CD4-positive, alpha-beta memory T cell (primary cell): ENCODE data around the gene FNDC3B. TPM values are rescaled to one million over a fixed set of nuclear protein-coding genes. Genes with fewer than 3 reads are reported as not detected.
A peak's percentile ranks its signal among the peaks of the same experiment; 100 is the strongest.

Source experiments
- CTCF ChIA-PET: fragments of 350-600 bp; sonication (Branson Sonifier 250); formaldehyde crosslinking; loops from one replicate; lab custom pipeline; 2021; ENCODE audit warnings: inconsistent platforms; ENCODE audit not compliant: partially characterized antibody; lab: Charles Lee
- POLR2A ChIA-PET: fragments of 350-600 bp; sonication (Branson Sonifier 250); formaldehyde crosslinking; loops from one replicate; lab custom pipeline; 2021; ENCODE audit not compliant: partially characterized antibody; lab: Charles Lee
- DNase-seq, 5 donors: peaks; one replicate each; pipeline versions ENCODE4 v3.0.0 to v3.0.0-alpha.2; 2020 to 2022; ENCODE audit warnings: mixed read lengths in 1 of 5
- H3K27ac ChIP-seq: one replicate; pipeline ENCODE4 v1.7.0; 2013; ENCODE audit warnings: low read depth, low read length
- H3K27me3 ChIP-seq: 2 replicates; pipeline ENCODE4 v1.7.0; 2013; ENCODE audit warnings: mild to moderate bottlenecking, low read length, moderate library complexity; ENCODE audit not compliant: insufficient read depth
- H3K36me3 ChIP-seq: 2 replicates; pipeline ENCODE4 v1.7.0; 2013; ENCODE audit warnings: mild to moderate bottlenecking, low read length, moderate library complexity; ENCODE audit not compliant: insufficient read depth
- H3K4me1 ChIP-seq: 2 replicates; pipeline ENCODE4 v1.7.0; 2013; ENCODE audit warnings: mild to moderate bottlenecking, low read length, moderate library complexity; ENCODE audit not compliant: insufficient read depth
- H3K4me3 ChIP-seq, 2 donors: one replicate each; pipeline ENCODE4 v1.7.0; 2013; ENCODE audit warnings: low read length in 2 of 2, mild to moderate bottlenecking in 1 of 2
- H3K9me3 ChIP-seq, 2 donors: one replicate each; pipeline ENCODE4 v1.7.0; 2013; ENCODE audit warnings: low read length in 2 of 2, control low read depth in 1 of 2; ENCODE audit not compliant: control insufficient read depth in 1 of 2
- H3K27ac Mint-ChIP-seq, 7 donors: one replicate each; pipeline ENCODE4 v1.8.0; 2020 to 2021; ENCODE audit warnings: mixed read lengths in 7 of 7, mild to moderate bottlenecking in 6 of 7, inconsistent platforms in 3 of 7, moderate library complexity in 3 of 7
- H3K27me3 Mint-ChIP-seq, 2 donors: one replicate each; pipeline ENCODE4 v1.8.0; 2020 to 2021; ENCODE audit warnings: mixed read lengths in 2 of 2
- H3K36me3 Mint-ChIP-seq, 2 donors: one replicate each; pipeline ENCODE4 v1.8.0; 2020 to 2021; ENCODE audit warnings: mixed read lengths in 2 of 2, inconsistent platforms in 1 of 2, mild to moderate bottlenecking in 1 of 2
- H3K4me1 Mint-ChIP-seq, 4 donors: one replicate each; pipeline ENCODE4 v1.8.0; 2020 to 2021; ENCODE audit warnings: mixed read lengths in 4 of 4, mild to moderate bottlenecking in 1 of 4
- H3K4me3 Mint-ChIP-seq, 8 donors: one replicate each; pipeline ENCODE4 v1.8.0; 2020 to 2021; ENCODE audit warnings: mixed read lengths in 8 of 8, mild to moderate bottlenecking in 7 of 8, moderate library complexity in 6 of 8, inconsistent platforms in 3 of 8
- H3K9me3 Mint-ChIP-seq, 8 donors: one replicate each; pipeline ENCODE4 v1.8.0; 2020 to 2021; ENCODE audit warnings: mixed read lengths in 8 of 8, mild to moderate bottlenecking in 5 of 8, inconsistent platforms in 3 of 8, moderate library complexity in 1 of 8
- intact Hi-C: fragments of 100-400 bp; cut with micrococcal nuclease; formaldehyde crosslinking; loops from one replicate; pipeline ENCODE4 v1.15.1; 2023
- polyA plus RNA-seq, 2 donors: library from polyadenylated mRNA; unstranded; fragments of 300-500 nt; fragmentation: Illumina TruSeq; gene quantifications; one replicate each; pipeline ENCODE4 v1.2.3, GENCODE V29; 2021
- total RNA-seq, 2 experiments: library from RNA; stranded (reverse); gene quantifications; one replicate each; pipeline ENCODE4 v1.2.3, GENCODE V29; 2021

Gene FNDC3B
- total and polyA plus RNA-seq, 4 experiments from 2014 or later, result 10.9 to 18.2 (median 14.8) TPM

- Histone ChIP-seq H3K9me3 (no peaks in the 10 kb centered on the region), H3K27me3 (no peaks in the 10 kb centered on the region), H3K4me1 (peaks cover 26% of the 10 kb centered on the region), H3K36me3 (no peaks in the 10 kb centered on the region), H3K4me3 (no peak overlapping the region), H3K27ac (no peak overlapping the region)
- ChIA-PET CTCF (interaction anchor here (0.5 to 1.9 kb wide), 5 partner anchors 9 to 296 kb away, joined by 3 to 8 read pairs (median 5); no protein-coding TSS in a partner anchor), POLR2A (interaction anchor here (1.2 kb wide), 1 partner anchor 63 kb away, joined by 6 read pairs; no protein-coding TSS in a partner anchor)
- peaks cover 3 to 6% of the 10 kb centered on the region in 2 donors for H3K36me3 Mint-ChIP-seq
- peaks cover 21 to 61% (median 39%) of the 10 kb centered on the region in 4 donors for H3K4me1 Mint-ChIP-seq
- H3K27me3 Mint-ChIP-seq, result no peaks in the 10 kb centered on the region
- H3K27ac Mint-ChIP-seq, result peak overlapping the region in 3 of 7 donors; percentile 1 to 78 (median 57)
- no peaks in the 10 kb centered on the region for H3K9me3 Mint-ChIP-seq
- intact Hi-C loops, result loop anchor here (1.0 kb wide), 1 partner anchor 56 kb away; no protein-coding TSS in a partner anchor
- no peak for DNase-seq
- peak overlapping the region in 1 of 8 donors; percentile 59 for H3K4me3 Mint-ChIP-seq
Observed at GRCh38 chr3:172044833-172045585, 5.6 kb downstream of the FNDC3B start.

- intact Hi-C loops, result no loop called here
- ChIA-PET CTCF (interaction anchor here (1.9 kb wide), 1 partner anchor 11 kb away, joined by 8 read pairs; no protein-coding TSS in a partner anchor), POLR2A (no interaction called here)
- Histone ChIP-seq H3K4me3 (no peak overlapping the region), H3K4me1 (peaks cover 19% of the 10 kb centered on the region), H3K9me3 (no peaks in the 10 kb centered on the region), H3K27ac (no peak overlapping the region), H3K36me3 (no peaks in the 10 kb centered on the region), H3K27me3 (no peaks in the 10 kb centered on the region)
- Mint-ChIP-seq H3K27ac (peak overlapping the region in 3 of 7 donors; percentile 0 to 34 (median 20)), H3K4me1 (peaks cover 20 to 57% (median 35%) of the 10 kb centered on the region in 4 donors), H3K27me3 (no peaks in the 10 kb centered on the region), H3K36me3 (peaks cover 4 to 11% of the 10 kb centered on the region in 2 donors), H3K4me3 (peak overlapping the region in 2 of 8 donors; percentile 0 to 53), H3K9me3 (no peaks in the 10 kb centered on the region)
- DNase-seq, result no peak
Observed at GRCh38 chr3:172046268-172046915, 7.0 kb downstream of the FNDC3B start.

GRCh38 chr3:172047567-172048115 lies 8.3 kb downstream of the FNDC3B start:
- Histone ChIP-seq H3K27ac (no peak overlapping the region), H3K9me3 (no peaks in the 10 kb centered on the region), H3K4me3 (no peak overlapping the region), H3K4me1 (peaks cover 10% of the 10 kb centered on the region), H3K36me3 (no peaks in the 10 kb centered on the region), H3K27me3 (no peaks in the 10 kb centered on the region)
- POLR2A ChIA-PET, result no interaction called here
- Mint-ChIP-seq H3K27ac (no peak overlapping the region), H3K4me3 (no peak overlapping the region), H3K9me3 (no peaks in the 10 kb centered on the region), H3K27me3 (no peaks in the 10 kb centered on the region), H3K36me3 (peaks cover 11 to 18% of the 10 kb centered on the region in 2 donors), H3K4me1 (peaks cover 18 to 47% (median 25%) of the 10 kb centered on the region in 4 donors)
- no peak for DNase-seq
- intact Hi-C loops, result no loop called here
- CTCF ChIA-PET, result no interaction called here

- Mint-ChIP-seq H3K9me3 (no peaks in the 10 kb centered on the region), H3K4me3 (no peak overlapping the region), H3K27ac (no peak overlapping the region), H3K4me1 (peaks cover 16 to 42% (median 21%) of the 10 kb centered on the region in 4 donors), H3K36me3 (peaks cover 12 to 19% of the 10 kb centered on the region in 2 donors), H3K27me3 (no peaks in the 10 kb centered on the region)
- no peak for DNase-seq
- intact Hi-C loops, result no loop called here
- POLR2A ChIA-PET, result no interaction called here
- Histone ChIP-seq H3K9me3 (no peaks in the 10 kb centered on the region), H3K4me3 (no peak overlapping the region), H3K27ac (no peak overlapping the region), H3K36me3 (no peaks in the 10 kb centered on the region), H3K27me3 (no peaks in the 10 kb centered on the region), H3K4me1 (peaks cover 10% of the 10 kb centered on the region)
- CTCF ChIA-PET, result no interaction called here
Observed at GRCh38 chr3:172048599-172048998, 9.2 kb downstream of the FNDC3B start.

DNA sequence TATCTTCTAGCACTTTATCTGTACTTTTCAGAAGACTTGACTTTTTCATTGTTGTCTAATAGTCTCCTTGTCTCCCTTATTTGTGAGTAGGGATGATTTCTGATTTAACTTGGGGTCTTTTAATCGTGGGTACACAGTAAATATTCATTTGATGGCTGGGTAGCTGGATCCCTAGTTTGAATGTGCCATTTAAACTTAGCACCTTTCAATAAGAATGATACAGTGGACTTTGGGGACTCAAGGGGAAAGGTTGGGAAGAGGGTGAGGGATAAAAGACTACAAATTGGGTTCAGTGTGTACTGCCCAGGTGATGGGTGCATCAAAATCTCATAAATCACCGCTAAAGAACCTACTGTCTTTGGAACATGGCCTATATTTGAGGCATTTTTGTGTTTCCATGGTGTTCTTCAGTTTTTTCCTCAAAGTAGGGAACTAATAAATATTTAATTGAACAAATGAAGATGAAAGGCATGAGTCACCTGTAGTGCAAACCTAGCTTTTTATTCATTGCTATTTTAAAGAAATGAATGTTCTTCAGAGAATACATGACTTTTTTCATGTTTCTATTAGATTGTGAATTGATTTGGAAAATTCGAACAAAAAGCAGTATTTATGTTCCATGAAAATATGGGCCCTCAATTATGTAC lies 12.1 kb downstream of the FNDC3B start:
- Histone ChIP-seq H3K4me3 (no peak overlapping the region), H3K27ac (no peak overlapping the region), H3K4me1 (peaks cover 24% of the 10 kb centered on the region), H3K27me3 (no peaks in the 10 kb centered on the region), H3K9me3 (no peaks in the 10 kb centered on the region), H3K36me3 (no peaks in the 10 kb centered on the region)
- intact Hi-C loops, result no loop called here
- DNase-seq, result no peak
- peaks cover 25 to 43% (median 26%) of the 10 kb centered on the region in 4 donors for H3K4me1 Mint-ChIP-seq
- no peak overlapping the region for H3K27ac Mint-ChIP-seq
- no peaks in the 10 kb centered on the region for H3K9me3 Mint-ChIP-seq
- H3K36me3 Mint-ChIP-seq, result peaks cover 15 to 20% of the 10 kb centered on the region in 2 donors
- no peak overlapping the region for H3K4me3 Mint-ChIP-seq
- no peaks in the 10 kb centered on the region for H3K27me3 Mint-ChIP-seq
- CTCF ChIA-PET, result interaction anchor here (0.7 kb wide), 1 partner anchor 105 kb away, joined by 3 read pairs; no protein-coding TSS in a partner anchor
- POLR2A ChIA-PET, result no interaction called here

DNA sequence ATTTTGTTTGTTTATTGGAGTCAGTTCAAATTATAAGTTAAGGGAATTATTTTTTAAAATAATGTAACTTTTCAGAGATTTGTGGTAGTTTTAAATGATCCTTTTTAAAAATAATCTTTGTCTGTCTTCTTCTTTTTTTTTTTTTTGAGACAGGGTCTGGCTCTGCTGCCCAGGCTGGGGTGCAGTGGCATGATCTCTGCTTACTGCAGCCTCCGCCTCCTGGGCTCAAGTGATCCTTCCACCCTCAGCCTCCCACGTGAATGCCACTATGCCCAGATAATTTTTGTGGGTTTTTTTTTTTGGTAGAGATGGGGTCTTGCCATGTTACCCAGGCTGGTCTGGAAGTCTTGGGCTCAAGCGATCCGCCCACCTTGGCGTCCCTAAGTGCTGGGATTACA lies 12.6 kb downstream of the FNDC3B start:
- Mint-ChIP-seq H3K9me3 (no peaks in the 10 kb centered on the region), H3K4me1 (peaks cover 23 to 43% (median 26%) of the 10 kb centered on the region in 4 donors), H3K4me3 (no peak overlapping the region), H3K27me3 (no peaks in the 10 kb centered on the region), H3K27ac (no peak overlapping the region), H3K36me3 (peaks cover 15 to 20% of the 10 kb centered on the region in 2 donors)
- DNase-seq, result no peak
- POLR2A ChIA-PET, result no interaction called here
- Histone ChIP-seq H3K27me3 (no peaks in the 10 kb centered on the region), H3K4me3 (no peak overlapping the region), H3K9me3 (no peaks in the 10 kb centered on the region), H3K4me1 (peaks cover 26% of the 10 kb centered on the region), H3K36me3 (no peaks in the 10 kb centered on the region), H3K27ac (no peak overlapping the region)
- intact Hi-C loops, result no loop called here
- CTCF ChIA-PET, result interaction anchor here (0.8 kb wide), 1 partner anchor 16 kb away, joined by 3 read pairs; no protein-coding TSS in a partner anchor
